ENCODE measurements around the gene KDELR3.

Gene KDELR3

GRCh38 chr22:38452373-38453065, 15.4 kb upstream of the KDELR3 start (continued):
- no peak for TF ChIP-seq ZBTB11 (tag by site-specific recombination; conservative IDR thresholded peaks at IDR 0.05; ENCODE audit: low read depth)
- TF ChIP-seq ZNF837 (tag by site-specific recombination; IDR thresholded peaks at IDR 0.05) = no peak
- TF ChIP-seq PRDM10 (tag by site-specific recombination; IDR thresholded peaks at IDR 0.05) = peak; percentile 40; the same call in 1 of the 2 replicates
- TF ChIP-seq ZNF398 (tag by site-specific recombination; IDR thresholded peaks at IDR 0.05) = peak; percentile 55
- TF ChIP-seq ZNF626 (tag by site-specific recombination; IDR thresholded peaks at IDR 0.05) = no peak
- TF ChIP-seq GLIS2 (tag by site-specific recombination; IDR thresholded peaks at IDR 0.05) = peak; percentile 67
- TF ChIP-seq GFI1B (tag by site-specific recombination; IDR thresholded peaks at IDR 0.05) = peak; percentile 76
- no peak for TF ChIP-seq GLI4 (tag by site-specific recombination; IDR thresholded peaks at IDR 0.05)
- no peak for TF ChIP-seq ZNF26 (tag by site-specific recombination; IDR thresholded peaks at IDR 0.05)
- TF ChIP-seq ZSCAN30 (tag by site-specific recombination; IDR thresholded peaks at IDR 0.05) = no peak
- TF ChIP-seq ZNF394 (tag by site-specific recombination; IDR thresholded peaks at IDR 0.05; ENCODE audit: borderline replicate concordance) = no peak; the same call in 1 of the 2 replicates
- no peak for TF ChIP-seq BCL6B (tag by site-specific recombination; IDR thresholded peaks at IDR 0.05)
- TF ChIP-seq ZNF341 (tag by site-specific recombination; IDR thresholded peaks at IDR 0.05; ENCODE audit: low read depth) = no peak
- no peak for TF ChIP-seq AEBP2 (tag by site-specific recombination; IDR thresholded peaks at IDR 0.05; ENCODE audit: borderline replicate concordance)
- TF ChIP-seq SCRT1 (tag by site-specific recombination; IDR thresholded peaks at IDR 0.05; ENCODE audit: borderline replicate concordance) = no peak
- no peak for TF ChIP-seq ZNF792 (tag by site-specific recombination; IDR thresholded peaks at IDR 0.05)
- no peak for TF ChIP-seq YY2 (tag by site-specific recombination; IDR thresholded peaks at IDR 0.05)
- TF ChIP-seq ZSCAN4 (tag by site-specific recombination; IDR thresholded peaks at IDR 0.05) = no peak
- TF ChIP-seq ZNF391 (tag by site-specific recombination; IDR thresholded peaks at IDR 0.05; ENCODE audit: borderline replicate concordance, low read depth) = no peak
- TF ChIP-seq ZNF692 (tag by site-specific recombination; IDR thresholded peaks at IDR 0.05) = peak; percentile 29; the same call in 1 of the 2 replicates

All from HEK293 (cell line).